Kidney tubule cell (primary cell): ENCODE data around the gene CPNE4.

Experiments used
- DNase-seq: peaks from one replicate; pipeline ENCODE4 v3.0.0-alpha.2; 2018; ENCODE audit warnings: low spot score

The CPNE4 gene

DNA sequence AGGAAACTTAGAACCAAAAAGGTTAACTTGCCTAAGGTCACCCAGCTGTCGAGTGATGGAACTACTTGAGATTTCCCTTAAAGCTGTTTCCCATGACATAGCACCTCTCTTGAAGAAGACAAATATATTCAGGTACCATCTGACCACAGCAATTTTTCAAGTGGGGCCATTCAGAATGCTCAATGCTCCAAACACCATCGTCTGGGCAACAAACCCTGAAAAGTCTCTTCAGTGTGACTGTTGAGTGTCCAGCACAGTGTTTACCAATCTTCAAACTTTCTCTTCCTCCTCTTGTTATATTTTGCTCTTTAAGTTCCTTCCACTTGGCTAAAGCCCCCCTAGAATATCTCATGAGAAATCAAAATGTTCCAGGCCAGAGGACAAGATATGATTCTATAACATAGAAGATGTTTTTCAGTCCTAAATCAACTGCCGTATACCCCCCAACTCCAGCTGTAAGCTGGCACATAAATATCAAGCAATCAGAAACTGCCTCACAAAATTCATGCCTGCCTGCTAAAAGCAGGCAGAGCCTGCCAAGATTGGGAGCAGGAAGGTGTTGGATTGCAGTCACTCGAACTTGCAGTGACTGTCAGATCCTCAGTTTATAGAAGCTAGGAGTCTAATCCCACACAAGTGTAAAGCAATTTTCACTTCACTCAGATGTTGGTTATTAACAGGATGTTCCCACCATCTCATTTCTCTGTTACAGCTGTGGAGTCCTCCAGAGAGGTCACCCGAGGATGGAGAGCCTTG is 301.6 kb downstream of the CPNE4 start:
- no peak for DNase-seq

DNA sequence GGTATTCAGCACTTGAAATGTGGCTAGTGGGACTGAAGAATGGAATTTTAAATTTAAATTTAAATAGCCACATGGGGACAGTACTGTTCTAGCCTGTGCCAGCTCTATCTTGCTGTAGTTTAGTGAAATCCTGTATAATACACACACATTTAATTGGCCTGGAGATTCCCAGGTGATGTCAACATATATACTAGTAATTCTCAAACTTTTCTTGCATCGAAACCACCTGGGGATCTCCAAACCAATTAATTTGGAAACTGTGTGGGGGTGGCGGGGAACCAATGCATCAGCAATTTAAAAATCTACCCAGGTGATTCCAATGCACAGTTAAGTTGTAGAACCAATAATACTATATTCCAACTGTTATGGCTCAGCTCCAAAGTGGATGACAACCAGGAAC is 303.1 kb downstream of the CPNE4 start:
- no peak for DNase-seq

DNA sequence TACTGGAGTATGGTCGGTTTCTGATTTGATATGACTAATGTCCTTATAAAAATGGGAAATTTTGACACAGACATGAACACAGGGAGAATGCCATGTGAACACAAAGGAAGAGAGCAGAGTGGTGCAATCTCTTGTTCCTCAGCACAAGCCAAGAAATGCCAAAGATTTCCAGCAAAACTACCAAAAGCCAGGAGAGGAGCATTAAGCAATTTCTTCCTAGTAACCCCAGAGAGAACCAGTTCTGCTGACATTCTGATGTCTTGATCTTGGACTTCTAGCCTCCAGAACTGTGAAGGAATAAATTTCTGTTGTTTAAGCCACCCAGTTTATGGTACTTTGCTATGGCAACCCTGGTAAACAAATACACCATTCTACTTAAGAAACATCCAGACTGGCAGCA is 304.2 kb downstream of the CPNE4 start:
- DNase-seq, result no peak

DNA sequence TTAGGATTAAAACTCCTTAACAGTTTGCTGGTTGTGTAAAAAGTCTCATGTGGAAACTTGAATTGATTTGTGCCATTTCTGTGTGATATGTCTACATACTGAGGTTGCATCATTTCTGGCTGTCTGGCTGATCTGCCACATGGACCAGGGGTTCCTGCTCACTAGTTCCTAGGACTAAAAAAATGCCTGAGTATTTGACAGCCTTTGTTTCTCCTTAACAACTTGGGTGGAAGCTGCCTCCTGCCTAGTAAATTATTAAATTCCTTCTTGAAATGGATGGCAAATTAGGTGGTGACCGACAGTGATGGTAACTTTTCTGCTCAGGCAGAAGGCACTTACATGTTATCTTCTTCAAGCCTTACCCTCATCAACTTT is 305.2 kb downstream of the CPNE4 start:
- DNase-seq, result peak; percentile 46

DNA sequence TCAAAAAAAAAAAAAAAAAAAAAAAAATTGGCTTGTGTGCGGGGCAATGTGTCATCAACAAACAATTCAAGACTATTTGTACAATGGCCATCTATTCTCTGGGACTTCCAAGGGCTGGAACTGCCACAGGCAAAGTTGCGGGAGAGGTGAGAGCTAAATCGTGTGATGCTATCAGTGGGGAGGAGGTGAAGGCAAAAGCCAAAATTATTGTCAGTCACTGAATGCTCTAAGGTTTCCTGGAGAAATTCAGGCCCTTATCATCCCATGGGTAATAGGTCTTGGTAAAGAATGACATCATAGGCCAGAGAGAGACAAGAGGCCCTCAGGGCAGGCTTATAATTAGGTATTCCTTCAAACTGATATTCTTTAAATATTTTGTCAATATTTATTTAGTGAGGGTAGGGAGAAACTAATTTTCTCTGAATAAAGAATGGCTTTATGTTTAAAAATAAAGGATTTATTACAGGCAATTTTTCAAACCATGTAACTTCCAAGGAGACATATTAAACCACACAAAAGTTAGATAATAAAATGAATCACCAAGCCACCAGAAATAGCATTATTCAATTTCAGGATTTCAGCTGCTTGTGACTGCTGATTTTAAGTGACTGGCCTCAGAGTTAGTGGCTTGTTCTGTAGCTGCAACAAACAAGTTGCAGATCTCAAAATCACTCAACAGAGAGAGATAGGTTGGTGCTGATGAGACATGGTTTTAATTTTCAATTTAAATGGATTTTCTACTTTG is 305.7 kb downstream of the CPNE4 start:
- DNase-seq, result no peak

DNA sequence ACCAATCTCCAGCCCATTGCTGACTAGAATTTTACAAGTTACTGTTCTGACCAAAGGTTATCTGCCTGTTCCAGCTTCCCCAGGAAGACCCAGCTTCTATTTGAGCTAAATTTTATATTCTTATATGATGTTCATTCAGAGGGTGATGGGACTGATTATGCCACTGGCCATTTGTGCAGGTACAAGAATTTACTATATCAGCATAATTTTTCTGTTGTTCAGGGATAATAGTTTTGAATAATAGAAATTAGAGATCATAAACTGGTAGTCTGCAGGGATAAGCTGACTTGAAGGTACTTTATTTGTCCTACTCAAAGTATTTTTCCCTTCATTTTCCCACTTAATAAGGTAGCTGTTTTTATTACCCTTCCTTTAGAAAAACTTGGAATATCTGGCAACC is 309.4 kb downstream of the CPNE4 start:
- no peak for DNase-seq

DNA sequence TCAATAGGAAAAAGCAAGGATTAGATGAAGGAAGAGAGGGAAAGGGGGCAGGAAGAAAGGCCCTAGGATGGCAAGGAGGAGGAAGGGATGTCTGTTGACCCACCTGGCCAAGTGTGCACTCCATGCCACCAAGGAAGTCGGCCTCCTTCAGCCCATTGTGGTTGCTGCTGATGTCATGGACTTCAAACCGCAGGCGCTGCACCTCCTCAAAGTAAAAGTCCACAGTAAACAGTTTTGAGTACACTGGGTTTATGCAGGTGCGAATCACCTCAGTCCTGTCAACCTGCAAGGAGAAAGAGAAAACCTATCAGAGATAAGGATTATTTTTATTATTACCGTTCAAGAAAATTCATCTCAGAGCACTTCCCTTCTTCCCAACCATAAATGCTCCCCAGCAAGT is 311.5 kb downstream of the CPNE4 start:
- no peak for DNase-seq

DNA sequence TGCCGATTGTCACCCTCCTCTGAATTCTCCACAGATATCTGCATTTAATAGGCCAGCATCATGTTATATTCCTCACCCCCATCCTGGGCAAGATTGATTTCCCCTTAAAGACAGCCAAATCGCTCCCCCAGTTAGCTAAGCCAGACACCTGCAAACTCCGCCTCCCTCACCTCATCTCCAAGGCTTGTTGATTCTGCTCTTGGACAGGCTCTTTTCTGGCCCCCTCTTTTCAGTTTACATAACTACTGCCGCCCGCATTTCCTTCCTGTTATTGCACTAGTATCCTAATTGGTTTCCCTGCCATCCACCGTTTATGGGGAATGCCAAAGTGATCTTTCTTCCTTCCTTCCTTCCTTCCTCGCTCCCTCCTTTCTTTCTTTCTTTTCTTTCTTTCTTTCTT is 317.3 kb downstream of the CPNE4 start:
- DNase-seq, result no peak

DNA sequence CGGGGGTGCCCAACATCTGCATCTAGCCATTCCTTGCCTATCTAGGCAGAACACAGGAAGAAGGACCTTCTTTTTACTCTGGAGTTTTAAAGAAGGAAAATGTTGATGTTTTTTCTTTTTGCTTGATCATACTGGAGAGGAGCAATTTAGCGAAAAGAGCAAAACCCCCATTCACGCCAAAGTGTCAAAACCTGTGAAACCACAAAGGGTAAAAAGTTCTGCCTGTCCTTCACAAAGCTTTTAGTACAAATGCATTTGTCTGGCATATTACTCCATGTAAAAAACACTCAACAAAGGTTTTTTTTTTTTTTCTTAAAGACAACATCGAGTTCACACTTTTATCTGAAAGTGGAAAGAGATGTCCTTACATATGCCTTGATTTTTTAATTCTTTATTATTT is 317.9 kb downstream of the CPNE4 start:
- DNase-seq, result no peak

DNA sequence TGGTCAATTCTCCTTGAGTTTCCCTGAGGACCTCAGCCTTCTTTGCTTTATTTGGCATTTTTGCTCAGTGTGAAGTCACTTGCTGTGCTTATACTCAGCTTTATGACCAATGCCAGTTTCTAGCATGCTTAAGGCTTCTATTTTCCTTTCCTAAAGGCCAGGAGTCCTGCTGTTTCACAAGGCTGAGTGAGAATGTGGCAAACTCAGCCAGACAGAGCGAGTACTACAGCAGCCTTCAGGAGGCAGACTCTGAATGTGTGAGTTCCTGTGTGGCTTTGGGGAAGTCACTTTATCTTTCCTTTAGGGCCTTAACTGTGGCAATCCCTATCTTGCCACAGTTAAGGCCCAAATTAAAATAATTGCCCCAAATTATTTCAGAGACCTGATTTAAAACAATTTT is 318.8 kb downstream of the CPNE4 start:
- DNase-seq, result no peak

DNA sequence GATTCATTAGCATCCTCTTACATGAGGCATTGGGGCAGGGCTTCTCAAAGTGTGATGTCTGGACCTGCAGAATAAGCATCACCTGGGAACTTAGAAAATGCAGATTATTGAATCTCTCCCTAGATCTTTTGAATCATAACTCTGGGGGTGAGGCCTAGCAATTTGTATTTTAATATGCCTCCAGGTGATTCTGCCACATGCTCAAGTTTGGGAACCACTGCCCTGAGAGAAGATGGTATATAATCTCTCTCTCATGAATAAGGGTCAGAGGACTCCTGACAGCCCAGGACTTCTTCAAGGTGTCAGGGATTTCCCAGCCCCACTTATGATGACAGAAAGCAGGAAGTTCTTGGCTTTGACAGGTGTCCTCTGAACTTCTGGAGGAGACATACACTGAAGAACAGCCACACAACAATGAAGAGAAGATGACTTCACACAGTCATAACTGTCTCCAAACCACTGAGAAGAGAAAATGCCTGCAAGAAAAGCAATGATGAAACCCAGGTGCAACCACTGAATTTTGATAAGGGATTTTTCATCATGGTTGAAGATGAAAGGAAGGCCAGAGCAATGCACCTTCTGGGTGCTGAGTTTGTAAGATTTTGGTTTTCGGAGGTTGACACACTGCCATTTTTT is 320.1 kb downstream of the CPNE4 start:
- DNase-seq, result no peak

DNA sequence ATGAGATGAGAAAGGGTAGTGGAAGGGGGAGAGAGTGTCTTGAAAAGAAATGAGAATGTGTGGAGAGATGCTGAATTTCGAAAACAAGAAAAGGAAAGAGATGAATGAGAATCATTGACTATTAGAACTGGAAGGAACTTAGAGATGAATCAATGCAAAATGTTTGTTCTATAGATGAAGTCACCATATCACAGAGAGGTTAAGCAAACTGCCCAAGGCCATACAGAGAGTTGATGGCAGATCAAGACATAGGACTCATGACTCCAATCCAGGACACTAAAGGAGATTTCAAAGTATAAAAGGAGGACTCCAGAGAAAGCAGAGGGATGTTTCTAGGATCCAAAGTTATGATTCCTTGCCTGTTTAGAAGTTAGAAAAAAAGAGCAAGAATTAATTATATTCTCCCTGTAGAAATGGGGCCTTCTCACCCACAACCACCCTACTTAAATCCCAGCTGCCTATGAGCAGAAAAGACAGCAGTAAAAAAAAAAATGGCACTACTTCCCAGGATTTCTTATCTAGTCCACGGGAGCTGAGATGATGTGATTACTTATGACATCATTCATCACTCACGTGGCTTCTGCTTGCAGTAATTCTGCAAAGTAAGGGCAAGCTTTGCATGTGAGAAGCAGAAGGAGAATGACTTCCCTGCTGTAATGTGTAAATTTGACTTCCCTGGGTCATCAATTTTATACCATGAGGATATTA is 321.2 kb downstream of the CPNE4 start:
- DNase-seq, result no peak

DNA sequence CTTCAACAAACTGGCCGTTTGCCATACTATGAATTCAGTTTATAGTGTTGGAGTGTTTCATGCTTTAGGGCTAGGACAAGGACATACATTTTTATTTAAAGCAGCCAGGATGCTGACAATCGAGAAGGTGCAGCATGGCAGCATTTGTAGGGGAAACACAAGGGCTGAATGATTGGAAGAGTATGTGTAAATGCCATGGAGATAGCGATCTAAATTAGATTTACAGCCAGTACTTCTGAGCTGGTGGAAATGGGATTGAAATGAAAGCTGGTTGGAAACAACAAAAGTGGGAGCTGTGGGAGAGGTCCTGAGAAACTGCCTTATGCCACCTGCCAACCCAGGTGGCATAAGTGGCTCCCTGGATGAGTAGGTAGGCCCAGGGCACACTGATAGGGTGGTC is 322.2 kb downstream of the CPNE4 start:
- DNase-seq, result no peak

DNA sequence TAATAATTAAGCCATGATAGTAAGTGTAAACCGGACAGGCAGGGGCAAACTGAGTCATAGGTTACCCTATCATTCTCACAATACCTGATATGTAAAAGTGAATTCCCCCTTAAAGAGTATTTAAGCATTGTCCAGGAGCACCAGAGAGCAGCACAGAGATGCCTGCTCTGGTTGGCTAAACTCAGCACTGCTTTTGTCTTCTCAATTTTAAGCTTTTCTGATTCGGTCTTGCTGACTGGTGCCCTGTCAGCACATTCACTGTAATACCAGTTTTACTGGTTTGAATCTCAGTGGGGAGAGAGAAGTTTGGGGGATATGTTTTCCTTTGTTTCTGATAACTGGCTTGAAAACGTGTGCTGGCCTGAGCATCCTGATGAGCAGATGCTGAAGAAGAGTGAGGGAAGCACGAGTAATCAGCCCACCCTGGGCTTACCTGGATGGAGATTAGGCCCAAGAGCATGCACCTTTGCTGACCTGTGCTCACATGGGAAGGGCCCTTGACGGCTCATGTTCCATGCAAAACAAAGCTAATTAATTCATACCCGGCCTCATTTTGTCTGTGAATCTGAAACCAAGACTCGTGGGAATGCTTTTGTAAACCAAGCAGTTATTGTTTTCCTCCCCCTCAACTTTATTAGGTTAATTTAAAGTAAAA is 323.6 kb downstream of the CPNE4 start:
- peak; percentile 18 for DNase-seq

DNA sequence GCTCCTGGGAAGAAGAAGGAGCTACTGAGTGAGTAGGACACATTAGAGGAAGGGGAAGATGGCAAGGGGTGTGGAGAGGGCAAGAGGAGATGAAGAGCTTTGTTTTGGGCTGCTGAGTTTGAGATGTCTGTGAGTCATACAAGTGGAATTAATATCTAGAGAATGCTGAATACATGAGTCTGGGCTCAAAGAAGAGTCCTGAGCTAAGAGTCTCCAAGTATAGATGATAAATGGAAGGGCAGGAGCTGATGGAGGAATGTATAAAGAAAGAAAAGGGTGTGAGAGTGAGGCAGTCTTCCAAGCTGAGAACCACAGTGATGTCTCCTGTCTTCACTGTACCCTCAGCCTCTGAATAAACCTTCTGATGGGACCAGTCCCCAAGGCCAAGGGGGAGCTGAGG is 326.6 kb downstream of the CPNE4 start:
- DNase-seq, result peak; percentile 69

DNA sequence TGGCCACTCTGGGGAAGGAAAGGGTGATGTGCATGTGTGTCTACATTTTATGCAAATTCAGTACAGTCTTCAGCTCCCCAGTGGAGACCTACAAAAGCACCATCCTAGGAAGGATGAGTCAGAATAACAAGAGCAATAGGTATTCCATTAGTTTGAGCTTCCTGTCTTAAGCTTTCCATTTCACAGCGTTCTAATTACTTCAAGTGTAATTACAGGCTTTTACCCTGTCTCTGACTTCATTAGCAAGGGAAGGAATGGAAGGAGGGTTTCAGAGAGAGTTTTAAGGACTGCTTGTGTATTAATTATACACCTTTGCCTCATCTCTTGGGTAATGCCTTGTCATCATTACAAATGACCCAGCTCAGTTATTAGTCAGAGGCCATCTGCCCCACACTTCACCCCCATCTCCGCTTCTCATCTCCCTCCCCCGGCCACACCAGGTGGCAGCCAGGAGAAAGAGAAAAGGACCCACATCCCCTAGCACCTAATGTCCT is 329.2 kb downstream of the CPNE4 start:
- DNase-seq, result peak; percentile 88

DNA sequence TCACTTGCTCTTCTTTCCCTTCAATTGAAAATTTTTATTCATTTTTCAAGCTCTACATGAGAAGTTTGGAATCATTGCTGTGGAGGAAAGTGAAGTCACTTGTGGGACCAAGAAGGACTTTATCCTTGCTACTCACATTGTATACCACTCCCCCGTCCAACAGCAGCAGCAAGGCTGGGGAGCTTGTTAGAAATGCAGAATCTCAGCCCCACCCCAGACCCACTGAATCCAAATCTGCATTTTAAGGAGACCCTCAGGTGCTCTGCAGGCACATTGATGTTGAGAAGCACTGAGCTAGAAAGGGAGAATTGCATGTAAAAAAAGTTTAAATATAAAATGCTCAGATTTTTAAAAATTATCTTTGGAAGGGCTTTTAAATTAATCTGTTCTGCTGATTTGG is 329.7 kb downstream of the CPNE4 start:
- DNase-seq, result no peak

DNA sequence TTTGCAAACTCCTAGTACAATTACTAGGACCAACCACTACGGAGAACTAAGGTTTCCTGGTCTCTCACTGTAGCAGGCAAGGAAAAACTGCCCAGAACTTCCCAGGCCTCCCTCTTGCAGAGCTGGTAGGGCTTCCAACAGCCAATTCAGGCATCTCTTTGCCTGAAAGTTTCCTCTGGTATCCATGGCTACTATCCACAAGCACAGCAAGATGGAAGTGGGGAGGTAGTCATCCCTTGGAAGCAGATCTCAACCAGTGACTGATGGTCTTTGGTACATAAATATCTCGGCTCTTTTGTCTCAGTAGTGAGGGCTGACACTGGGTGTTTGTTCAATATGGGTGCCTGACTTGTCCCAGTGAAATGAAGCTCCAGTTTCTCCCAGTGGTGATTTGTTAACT is 330.7 kb downstream of the CPNE4 start:
- DNase-seq, result peak; percentile 29

DNA sequence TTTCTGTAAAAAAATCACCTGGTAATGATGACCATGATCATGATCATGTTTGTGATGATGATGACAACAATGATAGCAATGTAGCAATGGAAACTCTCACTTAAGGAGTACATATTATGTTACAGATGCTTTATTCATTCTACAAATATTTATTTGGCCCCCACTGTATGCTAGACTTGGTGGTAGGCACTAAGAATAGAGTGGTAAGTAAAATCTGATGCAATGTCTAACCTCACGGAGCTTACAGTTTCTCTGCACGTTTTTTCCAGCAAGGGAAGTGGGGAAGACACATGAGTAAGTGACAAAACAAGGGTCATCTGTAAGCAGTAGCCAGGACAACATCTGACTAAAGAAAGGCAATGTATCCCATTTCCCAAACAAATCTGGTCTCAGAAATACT is 332.7 kb downstream of the CPNE4 start:
- peak; percentile 41 for DNase-seq

DNA sequence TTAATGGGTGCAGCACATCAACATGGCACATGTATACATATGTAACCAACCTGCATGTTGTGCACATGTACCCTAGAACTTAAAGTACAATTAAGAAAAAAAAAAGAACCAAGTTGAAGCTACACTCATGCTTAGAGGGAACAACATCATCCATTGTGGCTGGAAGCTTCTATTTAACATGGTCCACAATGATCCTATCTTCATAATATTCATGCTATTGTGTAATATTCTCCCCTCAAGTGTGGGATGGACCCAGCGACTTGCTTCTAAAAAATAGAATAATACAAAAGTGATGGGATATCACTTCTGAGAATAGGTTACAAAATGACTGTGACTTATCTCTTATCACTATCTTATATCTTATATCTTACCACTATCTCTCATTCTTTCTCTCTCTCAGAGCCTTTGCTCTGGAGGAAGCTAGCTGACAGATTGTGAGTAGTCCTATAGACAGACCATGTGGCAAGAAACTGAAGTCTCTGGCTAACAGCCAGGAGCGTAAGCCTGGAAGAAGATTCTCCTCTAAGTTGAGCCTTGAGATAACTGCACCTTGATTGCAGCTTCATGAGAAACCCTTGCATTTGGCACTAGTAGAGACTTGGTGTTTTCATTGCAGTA is 333.6 kb downstream of the CPNE4 start:
- DNase-seq, result no peak

DNA sequence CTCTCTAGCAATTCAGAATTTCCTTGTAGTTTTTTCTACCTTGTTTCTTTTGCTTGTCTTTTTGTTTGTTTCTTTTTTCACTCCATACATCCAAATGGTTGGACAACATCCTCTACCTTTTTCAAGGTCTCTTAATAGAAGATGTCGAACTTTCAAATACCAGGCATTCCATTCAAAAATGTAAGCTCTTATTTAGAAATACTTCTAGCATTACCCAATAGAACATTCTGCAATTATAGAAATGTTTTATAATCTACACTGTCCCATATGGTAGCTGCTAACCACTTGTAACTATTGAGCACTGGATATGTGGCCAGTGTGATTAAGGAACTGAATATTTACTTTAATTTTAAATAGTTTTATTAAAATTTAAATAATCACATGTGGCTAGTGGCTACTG is 335.8 kb downstream of the CPNE4 start:
- DNase-seq, result no peak

DNA sequence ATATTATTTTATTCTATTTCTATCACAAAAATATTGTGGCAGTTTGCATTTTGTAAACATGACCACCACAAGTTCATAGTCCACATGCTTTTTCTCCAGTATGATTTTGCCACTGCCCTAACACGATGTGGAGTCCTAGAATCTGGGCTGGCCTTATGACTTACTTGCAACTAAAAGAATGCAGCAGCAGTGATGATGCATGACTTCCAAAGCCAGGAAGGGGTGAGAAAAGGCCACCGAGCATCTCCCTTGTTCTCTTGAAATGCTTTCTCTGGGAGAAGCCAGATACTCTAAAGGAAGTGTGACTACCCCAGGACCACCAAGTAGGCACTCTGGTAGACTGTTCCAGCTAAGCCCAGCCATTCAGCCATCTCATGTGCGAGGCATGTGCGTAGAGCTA is 340.4 kb downstream of the CPNE4 start:
- no peak for DNase-seq
